Frontal cortex (tissue), 4 donors: Measurements from ENCODE around the gene WWC1. TPM values are rescaled to one million over a fixed set of nuclear protein-coding genes. Genes with fewer than 3 reads are reported as not detected.
A peak's percentile ranks its signal among the peaks of the same experiment; 100 is the strongest.

ENCODE experiments used
- DNase-seq, 2 donors: peaks; one replicate each; pipeline ENCODE4 v3.0.0; 2012; ENCODE audit warnings: low spot score in 2 of 2
- FAIRE-seq: peaks from 2 replicates; lab custom pipeline; 2012; peaks lifted over from hg19 to GRCh38; lab: Jason Lieb, UNC
- total RNA-seq: library from RNA; depleted of rRNA; stranded (reverse); fragments of >200 nt; gene quantifications from one replicate; pipeline ENCODE4 v1.2.3, GENCODE V29; 2014
- donor health status: control.
- donor health status: control.
- donor health status: control.

The WWC1 gene
- total RNA-seq, 1 donor from 2014 or later = 78.3 TPM

- no peak for FAIRE-seq
- DNase-seq = no peak
Measured at GRCh38 chr5:168464641-168465040, 173.2 kb downstream of the WWC1 start.

GRCh38 chr5:168467755-168468330, 176.4 kb downstream of the WWC1 start:
- DNase-seq (no peak), FAIRE-seq (no peak)

- DNase-seq (no peak), FAIRE-seq (no peak)
Measured at GRCh38 chr5:168468836-168469235, 177.4 kb downstream of the WWC1 start.

DNA sequence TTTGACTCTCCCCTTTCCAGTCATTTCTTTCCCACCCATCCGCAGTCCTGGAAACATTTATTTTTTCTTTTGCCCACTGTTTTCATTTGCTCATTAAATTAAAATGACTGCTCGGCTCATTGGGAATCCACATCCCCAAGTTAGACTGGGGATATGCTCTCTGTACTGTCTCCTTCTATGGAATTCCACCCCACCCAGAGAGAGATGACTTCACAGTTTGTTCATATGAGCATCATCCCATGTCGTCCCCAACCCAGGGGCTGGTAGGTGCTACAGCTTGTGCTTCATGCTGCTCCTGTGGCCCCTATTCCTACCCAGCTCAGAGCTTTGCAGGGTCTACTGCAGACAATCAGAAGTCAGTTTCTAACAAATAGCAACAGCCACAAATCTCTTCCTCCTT, 178.4 kb downstream of the WWC1 start:
- FAIRE-seq (no peak), DNase-seq (no peak)

GRCh38 chr5:168471785-168472184, 180.3 kb downstream of the WWC1 start:
- FAIRE-seq (no peak), DNase-seq (no peak)

DNA sequence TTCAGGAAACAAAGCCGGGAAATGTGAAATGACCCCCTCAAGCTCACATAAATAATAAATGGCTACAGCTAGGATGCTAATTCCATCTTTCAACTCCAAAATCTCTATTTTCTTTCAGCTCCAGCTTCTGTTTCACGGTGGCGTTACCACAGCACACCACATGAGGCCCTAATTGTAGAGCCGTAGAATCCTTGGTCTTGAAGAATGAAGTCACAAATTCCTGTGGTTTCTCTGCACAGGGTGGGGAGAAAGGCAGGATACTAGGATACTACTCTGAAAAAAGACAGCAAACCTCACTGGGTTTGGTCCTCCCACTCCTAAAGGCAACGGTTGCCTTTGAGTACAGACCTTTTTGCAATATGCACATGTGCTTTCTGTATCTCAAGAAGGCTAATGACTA, 180.9 kb downstream of the WWC1 start:
- FAIRE-seq (no peak), DNase-seq (no peak)

DNA sequence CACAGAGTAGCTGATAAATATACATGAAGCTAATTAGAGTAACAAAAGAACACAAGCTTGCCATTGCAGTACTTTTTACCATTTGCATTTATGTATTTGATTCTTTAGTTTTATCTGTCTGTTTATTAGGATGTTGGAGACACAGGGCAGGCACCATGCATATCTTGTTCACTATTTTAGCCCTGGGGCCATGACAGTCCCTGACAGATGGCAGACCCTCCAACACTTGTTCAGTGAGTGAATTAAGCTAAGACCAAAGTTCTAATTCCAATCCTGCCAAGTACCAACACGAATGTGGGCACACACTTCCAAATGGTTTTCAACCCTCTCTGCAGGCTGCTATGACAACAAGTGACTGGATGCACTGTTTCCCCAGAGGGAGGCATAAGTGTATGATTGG, 182.9 kb downstream of the WWC1 start:
- FAIRE-seq (no peak), DNase-seq (no peak)

- FAIRE-seq = no peak
Measured at GRCh38 chr5:168477060-168477459, 185.6 kb downstream of the WWC1 start.

DNA sequence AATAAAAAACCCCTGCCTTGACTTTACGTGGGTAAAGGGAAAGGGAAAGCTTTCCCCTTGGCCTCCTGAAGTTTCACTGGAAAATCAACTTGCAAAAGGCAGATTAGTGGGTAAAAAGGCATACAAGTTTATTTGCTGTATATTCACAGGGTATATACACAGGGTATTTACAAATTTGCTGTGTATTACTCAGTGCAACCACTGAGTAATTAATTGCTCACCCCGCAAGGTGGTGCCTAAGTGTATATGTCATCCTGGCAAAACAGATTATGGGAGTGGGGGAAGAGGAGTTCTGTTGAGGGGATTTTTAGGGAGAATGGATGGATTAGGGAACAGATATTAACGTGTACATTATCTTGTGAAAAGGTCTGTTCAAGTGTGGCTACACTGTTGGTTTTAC, 187.7 kb downstream of the WWC1 start:
- DNase-seq (no peak), FAIRE-seq (no peak)

More at GRCh38 chr5:168477060-168477459, 185.6 kb downstream of the WWC1 start:
- DNase-seq = no peak

DNA sequence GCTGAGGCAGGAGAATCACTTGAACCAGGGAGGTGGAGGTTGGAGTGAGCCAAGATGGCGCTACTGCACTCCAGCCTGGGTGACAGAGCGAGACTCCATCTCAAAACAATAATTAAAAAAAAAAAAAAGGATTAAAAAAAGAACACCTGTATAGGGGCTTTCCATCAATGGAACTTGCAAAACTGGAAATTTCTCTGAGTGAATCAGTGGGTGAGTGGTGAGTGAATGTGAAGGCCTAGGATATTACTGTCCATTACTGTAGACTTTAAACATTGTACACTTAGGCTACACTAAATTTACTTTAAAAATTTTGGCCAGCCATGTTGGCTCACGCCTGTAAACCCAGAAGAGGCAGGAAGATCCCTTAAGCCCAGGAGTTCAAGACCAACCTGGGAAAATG, 189.2 kb downstream of the WWC1 start:
- no peak for FAIRE-seq

GRCh38 chr5:168481330-168481788, 189.9 kb downstream of the WWC1 start:
- DNase-seq (no peak), FAIRE-seq (no peak)

More for the DNA sequence above, 189.2 kb downstream of the WWC1 start:
- no peak for DNase-seq

DNA sequence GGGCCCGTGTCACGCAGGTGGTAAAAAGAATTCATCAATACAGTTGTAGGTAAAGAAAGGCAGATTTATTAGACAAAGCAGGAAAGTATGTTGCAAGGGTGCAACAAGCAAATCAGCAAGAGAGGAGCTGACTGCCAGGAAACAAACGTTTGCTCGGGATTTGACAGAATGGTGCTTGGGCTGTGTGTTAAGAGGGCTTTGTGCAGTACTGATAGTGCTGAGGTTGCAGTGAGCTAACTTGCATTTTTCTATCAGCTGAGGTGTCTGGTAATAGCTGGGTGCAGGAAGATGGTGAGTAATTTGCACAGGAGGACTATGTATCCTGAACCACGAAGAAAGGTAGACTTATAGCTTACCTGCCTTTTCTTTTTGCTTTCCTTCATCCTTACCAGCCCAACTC, 190.9 kb downstream of the WWC1 start:
- FAIRE-seq (no peak), DNase-seq (no peak)

DNA sequence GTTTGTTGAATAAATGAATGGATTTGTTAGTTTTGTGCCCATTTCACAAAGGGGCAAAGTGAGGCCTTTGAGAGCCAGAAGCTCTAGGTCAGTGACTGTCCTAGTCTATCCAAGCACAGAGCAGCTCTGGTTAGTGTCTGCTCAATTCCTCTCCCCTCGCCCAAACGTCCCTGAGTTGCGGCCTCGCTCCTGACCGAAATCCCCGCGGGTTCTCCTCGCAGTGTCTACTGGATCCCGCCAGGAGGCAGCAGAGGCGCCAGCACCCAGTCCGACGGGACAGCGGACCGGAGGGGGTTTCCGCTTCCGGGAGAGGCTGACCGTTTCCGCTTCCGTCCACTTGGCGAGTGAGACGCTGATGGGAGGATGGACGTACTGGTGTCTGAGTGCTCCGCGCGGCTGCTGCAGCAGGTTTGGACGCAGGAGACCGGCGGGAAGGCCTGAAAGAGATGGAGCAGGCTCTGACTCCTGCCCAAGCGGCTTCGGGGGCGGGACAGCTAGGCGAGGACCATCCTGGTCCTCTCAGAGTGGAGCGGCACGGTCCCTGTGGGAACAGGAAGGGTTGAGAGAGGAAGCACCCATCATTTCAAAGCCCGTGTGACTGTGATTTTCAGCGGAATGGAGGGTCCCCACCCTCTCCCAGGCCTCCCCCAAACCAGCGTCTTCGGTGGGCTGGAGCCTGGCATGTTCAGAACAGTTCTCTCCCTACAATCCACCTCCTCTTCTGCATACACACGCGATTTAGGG, 194.9 kb downstream of the WWC1 start, which contains the start of gene RARS1:
Gene RARS1 (plus strand): TSS at position 336 of the 744 bp plus-strand sequence. CDS start 28 bp downstream, at position 364.
- FAIRE-seq (no peak), DNase-seq (peak; percentile 80 to 92)

- no peak for FAIRE-seq
- DNase-seq = no peak
Measured at GRCh38 chr5:168489059-168489458, 197.6 kb downstream of the WWC1 start.

- no peak for FAIRE-seq
- DNase-seq = no peak
Measured at GRCh38 chr5:168494057-168494555, 202.7 kb downstream of the WWC1 start.

- no peak for FAIRE-seq
- no peak for DNase-seq
Measured at GRCh38 chr5:168502563-168503237, 211.3 kb downstream of the WWC1 start.

- FAIRE-seq = no peak
Measured at GRCh38 chr5:168513861-168514428, 222.5 kb downstream of the WWC1 start.

More at GRCh38 chr5:168513861-168514428, 222.5 kb downstream of the WWC1 start:
- no peak for DNase-seq
